Liver (tissue), 9 donors: ENCODE results near the gene GARNL3. TPM values are rescaled to one million over a fixed set of nuclear protein-coding genes. Genes with fewer than 3 reads are reported as not detected.

ENCODE experiments used
- DNase-seq: peaks from one replicate; pipeline ENCODE4 v3.0.0-alpha.2; 2017; ENCODE audit warnings: low spot score
- H3K27ac ChIP-seq, 2 donors: one replicate each; pipeline ENCODE4 v1.7.0; 2013; ENCODE audit warnings: inconsistent platforms in 2 of 2, low read length in 2 of 2, control low read depth in 1 of 2, low read depth in 1 of 2, mild to moderate bottlenecking in 1 of 2
- H3K27me3 ChIP-seq, 4 donors: one replicate each; pipeline versions ENCODE4 v1.6.1 to v1.7.0; 2013; ENCODE audit warnings: low read length in 3 of 4, inconsistent platforms in 1 of 4, mild to moderate bottlenecking in 1 of 4, moderate library complexity in 1 of 4; ENCODE audit not compliant: control insufficient read depth in 4 of 4, insufficient read depth in 4 of 4
- H3K36me3 ChIP-seq, 4 donors: one replicate each; pipeline versions ENCODE4 v1.6.1 to v1.7.0; 2013; ENCODE audit warnings: low read length in 3 of 4, mild to moderate bottlenecking in 3 of 4, low read depth in 1 of 4, moderate library complexity in 1 of 4; ENCODE audit not compliant: control insufficient read depth in 4 of 4, insufficient read depth in 3 of 4
- H3K4me1 ChIP-seq, 4 donors: one replicate each; pipeline versions ENCODE4 v1.6.1 to v1.7.0; 2013; ENCODE audit warnings: low read length in 3 of 4, mild to moderate bottlenecking in 3 of 4, moderate library complexity in 1 of 4; ENCODE audit not compliant: control insufficient read depth in 4 of 4, insufficient read depth in 4 of 4
- H3K4me3 ChIP-seq, 3 donors: one replicate each; pipeline versions ENCODE4 v1.6.1 to v1.7.0; 2013; ENCODE audit warnings: low read length in 3 of 3, control low read depth in 1 of 3, low read depth in 1 of 3, mild to moderate bottlenecking in 1 of 3
- H3K9ac ChIP-seq, 2 donors: one replicate each; pipeline ENCODE4 v1.7.0; 2013; ENCODE audit warnings: low read length in 2 of 2, mild to moderate bottlenecking in 2 of 2, moderate library complexity in 2 of 2, control low read depth in 1 of 2, low read depth in 1 of 2
- H3K9me3 ChIP-seq, 4 donors: one replicate each; pipeline versions ENCODE4 v1.6.1 to v1.7.0; 2013; ENCODE audit warnings: low read length in 3 of 4; ENCODE audit not compliant: control insufficient read depth in 4 of 4
- ATF3 ChIP-seq: IDR thresholded peaks from 2 replicates; pipeline ENCODE4 v1.6.1; 2016; ENCODE audit warnings: antibody characterized with exemption
- CTCF ChIP-seq: fragments of 150-350 bp; IDR thresholded peaks from 2 replicates; pipeline ENCODE4 v1.5.1; 2017; ENCODE audit warnings: improper control_type of control experiment, low read depth, low read length; ENCODE audit not compliant: missing input control
- FOXA1 ChIP-seq: IDR thresholded peaks from 2 replicates; pipeline ENCODE4 v1.6.1; 2016; ENCODE audit warnings: antibody characterized with exemption
- FOXA2 ChIP-seq: IDR thresholded peaks from 2 replicates; pipeline ENCODE4 v1.6.1; 2016; ENCODE audit warnings: antibody characterized with exemption
- HNF4G ChIP-seq: IDR thresholded peaks from 2 replicates; pipeline ENCODE4 v1.6.1; 2016; ENCODE audit warnings: antibody characterized with exemption
- JUND ChIP-seq, 2 donors: IDR thresholded peaks; 2 replicates each; pipeline ENCODE4 v1.6.1; 2016; ENCODE audit warnings: antibody characterized with exemption in 2 of 2
- REST ChIP-seq: IDR thresholded peaks from 2 replicates; pipeline ENCODE4 v1.6.1; 2016; ENCODE audit warnings: antibody characterized with exemption, mild to moderate bottlenecking
- TAF1 ChIP-seq: conservative IDR thresholded peaks from 2 replicates; pipeline ENCODE4 v1.6.1; 2016; ENCODE audit warnings: antibody characterized with exemption, mild to moderate bottlenecking
- ZBTB33 ChIP-seq: IDR thresholded peaks from 2 replicates; pipeline ENCODE4 v1.6.1; 2016; ENCODE audit warnings: antibody characterized with exemption
- WGBS: extraction: QIAGEN DNeasy Blood & Tissue Kit; methylation state at CpG from one replicate; pipeline ENCODE4 v1.1.7; 2013; 5-methylcytosine and 5-hydroxymethylcytosine counted together
- polyA plus RNA-seq, 2 donors: library from polyadenylated mRNA; stranded (reverse) in 1 of 2; unstranded in 1 of 2; fragments of 200-250 nt in 1 of 2; fragments of >200 nt in 1 of 2; fragmentation: Nextera tagmentation in 1 of 2; extraction: Ambion mirVana in 1 of 2; gene quantifications; one replicate each; pipeline versions ENCODE4 v1.2.1 to v1.2.3, GENCODE V29; 2013 to 2015
- total RNA-seq, 2 donors: library from RNA; depleted of rRNA; stranded (reverse); fragments of >200 nt; gene quantifications; one replicate each; pipeline ENCODE4 v1.2.3, GENCODE V29; 2014
- donor health status: healthy.
- donor health status: healthy.
- donor health status: healthy.
- donor health status: healthy.
- donor health status: healthy.

The GARNL3 gene
- total and polyA plus RNA-seq, 4 donors, result 0.89 to 6.7 (median 3.5) TPM

GRCh38 chr9:127216210-127216887, 48.2 kb upstream of the GARNL3 start:
- WGBS, result 94% methylated on average over 7 of the region's 7 CpGs
- no peak for DNase-seq

More at GRCh38 chr9:127216210-127216887, 48.2 kb upstream of the GARNL3 start:
- Histone ChIP-seq H3K36me3 (no peaks in the 10 kb centered on the region), H3K27ac (no peak overlapping the region), H3K4me1 (no peaks in the 10 kb centered on the region), H3K9me3 (no peaks in the 10 kb centered on the region), H3K27me3 (no peaks in the 10 kb centered on the region), H3K4me3 (no peak overlapping the region), H3K9ac (no peak overlapping the region)
- no peak for TF ChIP-seq REST
- TF ChIP-seq TAF1, result no peak
- TF ChIP-seq CTCF, result no peak
- no peak for TF ChIP-seq FOXA1
- TF ChIP-seq HNF4G, result no peak
- no peak for TF ChIP-seq ATF3
- TF ChIP-seq FOXA2, result no peak
- TF ChIP-seq JUND (IDR thresholded peaks at IDR 0.05), result no peak
- no peak for TF ChIP-seq ZBTB33
